GM19239 (cell line): ENCODE results near the gene KCNJ1.

ENCODE experiments used
- DNase-seq: peaks from one replicate; pipeline ENCODE4 v3.0.0; 2011; ENCODE audit warnings: low spot score; ENCODE audit not compliant: insufficient read length
- FAIRE-seq: peaks from 2 replicates; lab custom pipeline; 2011; peaks lifted over from hg19 to GRCh38; lab: Jason Lieb, UNC

The KCNJ1 gene

GRCh38 chr11:128884703-128885338 lies 17.7 kb upstream of the KCNJ1 start:
- DNase-seq (peak; percentile 36), FAIRE-seq (peak; percentile 78)

DNA sequence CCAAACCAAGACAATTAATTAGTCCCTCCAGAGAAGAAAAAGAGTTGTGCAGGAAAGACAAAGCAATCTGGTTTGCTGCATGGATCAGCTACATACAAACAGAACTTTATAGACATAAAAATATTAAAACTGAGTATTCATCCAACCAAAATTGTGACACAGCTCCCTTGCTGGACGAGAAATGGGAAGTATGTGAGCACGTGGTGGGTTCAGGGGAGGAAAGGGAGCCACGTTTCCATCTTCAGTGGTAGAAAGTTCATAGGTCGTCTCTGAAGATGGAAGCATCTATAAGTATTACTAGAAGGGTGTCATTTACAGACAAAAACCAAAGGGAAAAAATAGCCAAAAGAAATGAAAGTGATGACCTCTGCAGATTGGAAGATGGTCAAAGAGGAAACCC lies 17.0 kb upstream of the KCNJ1 start:
- DNase-seq: no peak
- FAIRE-seq: no peak

- no peak for DNase-seq
These were observed 15.4 kb upstream of the KCNJ1 start for GRCh38 chr11:128882451-128882850.

DNA sequence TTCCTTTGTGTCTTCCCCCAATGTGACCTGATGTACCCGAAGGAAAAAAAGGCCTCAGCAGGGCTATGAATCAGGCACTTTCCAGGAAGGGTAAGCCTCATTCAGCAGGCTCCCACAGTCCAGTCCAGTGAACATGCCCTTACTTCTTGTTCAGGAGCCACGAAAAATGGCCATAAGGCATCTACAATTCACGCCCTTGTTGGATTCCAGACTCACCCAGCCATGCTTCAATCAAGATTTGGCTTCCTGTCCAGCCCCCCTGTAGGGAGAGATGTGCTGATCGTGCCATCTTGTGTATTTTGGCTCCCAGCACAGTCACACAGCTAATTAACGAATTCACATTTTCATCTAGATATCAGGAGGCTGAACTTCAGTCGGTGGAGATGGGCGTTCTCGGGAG lies 14.1 kb upstream of the KCNJ1 start:
- FAIRE-seq (no peak), DNase-seq (no peak)

More at GRCh38 chr11:128882451-128882850, 15.4 kb upstream of the KCNJ1 start:
- no peak for FAIRE-seq

- DNase-seq: no peak
- FAIRE-seq: no peak
These were observed 12.7 kb upstream of the KCNJ1 start for GRCh38 chr11:128879817-128880216.

GRCh38 chr11:128878455-128878854 lies 11.4 kb upstream of the KCNJ1 start:
- FAIRE-seq (no peak), DNase-seq (no peak)

- no peak for DNase-seq
- no peak for FAIRE-seq
These were observed 10.6 kb upstream of the KCNJ1 start for GRCh38 chr11:128877726-128878125.

GRCh38 chr11:128876133-128876650 lies 9.1 kb upstream of the KCNJ1 start:
- DNase-seq (no peak), FAIRE-seq (no peak)

GRCh38 chr11:128874427-128874826 lies 7.3 kb upstream of the KCNJ1 start:
- FAIRE-seq (no peak), DNase-seq (no peak)

DNA sequence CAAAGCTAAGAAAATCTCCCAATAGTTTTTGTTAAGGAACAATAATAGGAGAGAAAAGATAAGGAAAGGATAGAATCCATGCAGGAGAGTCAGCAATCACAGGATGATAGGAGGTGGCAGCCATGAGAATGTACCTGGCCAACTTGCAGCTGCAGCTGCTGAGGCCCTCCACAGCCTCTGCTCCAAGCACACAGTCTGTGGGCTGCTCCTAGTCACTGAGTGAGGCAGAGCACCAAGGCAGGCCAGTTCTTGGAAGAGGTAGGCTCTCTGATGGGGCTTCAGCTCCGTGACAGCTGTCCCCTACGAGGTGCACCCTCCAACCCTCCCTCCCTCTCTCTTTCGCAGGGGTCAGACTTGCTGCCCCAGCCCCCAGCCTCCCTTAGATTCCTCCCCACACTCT lies 5.5 kb upstream of the KCNJ1 start:
- DNase-seq: no peak
- no peak for FAIRE-seq

DNA sequence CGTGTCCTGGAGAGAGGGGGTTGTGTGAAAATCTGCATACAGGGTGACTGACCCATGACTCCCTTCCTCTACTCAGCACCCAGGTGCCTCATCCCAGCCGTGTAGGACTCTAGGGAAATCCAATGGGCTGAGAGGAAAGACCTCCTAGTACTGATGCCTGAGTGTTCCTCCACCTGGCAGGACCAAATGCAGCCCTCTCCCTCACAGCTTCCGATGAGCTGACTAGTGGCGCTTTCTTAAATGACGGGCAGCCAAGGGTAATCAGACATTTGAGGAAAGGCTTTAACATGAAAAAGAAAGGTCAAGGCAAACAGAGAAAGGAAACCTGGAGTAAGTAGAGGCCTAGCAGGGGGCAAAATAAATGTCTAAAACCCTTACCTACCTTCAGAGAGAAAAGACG lies 5.0 kb upstream of the KCNJ1 start:
- FAIRE-seq (no peak), DNase-seq (no peak)

GRCh38 chr11:128871168-128871610 lies 4.1 kb upstream of the KCNJ1 start:
- FAIRE-seq (no peak), DNase-seq (no peak)

GRCh38 chr11:128868841-128869671 lies 2.0 kb upstream of the KCNJ1 start:
- no peak for DNase-seq
- FAIRE-seq: no peak

GRCh38 chr11:128865490-128865889 lies 1.6 kb downstream of the KCNJ1 start:
- FAIRE-seq (no peak), DNase-seq (no peak)

DNA sequence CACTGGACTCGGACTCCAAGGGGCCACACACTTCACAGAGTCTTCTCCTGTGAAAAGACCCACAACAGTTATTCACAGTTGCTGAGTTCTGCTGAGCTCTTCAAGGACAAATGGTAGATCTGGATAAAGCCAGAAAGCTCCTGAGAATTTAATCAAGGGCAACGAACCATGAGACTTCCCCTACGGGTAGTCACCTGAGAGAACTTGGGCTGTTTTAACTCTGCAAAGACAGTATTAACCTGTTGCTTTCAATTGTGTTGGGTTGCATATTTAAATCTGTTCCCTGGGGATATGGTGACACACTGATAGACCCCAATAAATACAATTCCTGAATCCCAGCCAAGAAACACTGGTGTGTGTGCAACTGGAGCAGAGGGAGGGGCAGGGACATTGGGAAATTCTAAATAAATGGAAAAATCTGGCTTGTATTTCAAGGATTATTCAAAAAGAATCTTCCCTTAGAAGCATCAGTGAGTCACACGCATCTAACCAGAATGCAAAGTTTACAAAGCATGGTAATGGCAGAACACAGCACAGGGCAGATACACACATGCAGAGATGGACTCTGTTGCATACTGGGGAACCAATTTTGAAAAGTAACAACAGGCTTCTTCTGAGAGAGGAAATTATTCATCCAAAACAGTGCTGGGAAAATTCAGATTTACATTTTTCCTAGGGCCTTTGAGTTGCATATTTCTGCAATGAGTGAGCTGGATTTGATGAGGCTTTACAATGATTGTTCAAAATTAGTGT lies 4.0 kb downstream of the KCNJ1 start:
- DNase-seq (no peak), FAIRE-seq (no peak)

- FAIRE-seq: no peak
- DNase-seq: no peak
These were observed 4.7 kb downstream of the KCNJ1 start for GRCh38 chr11:128862406-128862805.

GRCh38 chr11:128860571-128861361 lies 6.3 kb downstream of the KCNJ1 start:
- FAIRE-seq (no peak), DNase-seq (no peak)

DNA sequence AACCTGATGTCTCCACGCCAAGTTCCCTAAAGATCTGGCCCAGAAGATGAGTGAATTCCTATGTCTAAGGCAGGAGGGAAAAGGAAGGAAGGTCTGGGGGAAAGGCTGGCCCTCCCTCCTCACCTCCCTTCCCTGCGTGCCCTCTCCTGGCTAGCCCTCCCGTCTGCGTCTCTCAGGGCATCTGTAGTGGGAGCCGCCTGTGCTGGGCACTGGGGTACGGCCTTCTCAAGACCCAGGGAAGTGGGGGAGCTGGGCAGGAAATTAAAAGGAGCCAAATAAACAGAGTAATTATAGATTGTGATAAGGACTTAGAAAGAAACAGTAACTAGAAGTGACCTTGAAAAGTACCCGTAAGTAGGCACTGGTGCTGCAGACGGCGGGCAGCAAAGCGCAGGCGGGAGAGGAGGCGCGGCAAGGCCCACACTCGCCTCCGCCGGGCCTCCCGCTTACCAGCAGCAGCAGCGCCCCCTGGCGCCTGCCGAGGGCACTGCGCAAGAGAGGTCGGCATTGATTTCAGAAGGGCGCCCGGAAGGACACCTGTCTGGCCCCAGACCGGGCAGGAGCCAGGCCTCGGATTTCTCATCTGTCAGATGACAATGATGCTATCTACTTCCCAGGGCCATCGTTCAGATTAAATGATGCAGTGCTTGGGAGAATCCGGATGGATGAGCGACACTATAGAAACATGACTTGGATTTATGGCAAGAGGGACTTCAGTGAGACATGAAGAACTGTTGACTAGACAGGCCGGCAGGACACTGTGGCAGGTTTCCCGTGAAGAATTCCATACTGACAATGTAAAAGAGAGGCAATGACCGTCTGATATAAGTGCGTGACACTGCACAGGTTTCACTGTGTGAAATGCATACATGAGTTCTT lies 7.3 kb downstream of the KCNJ1 start:
- FAIRE-seq (peak; percentile 72), DNase-seq (peak; percentile 69)

- DNase-seq (no peak), FAIRE-seq (no peak)
These were observed 9.8 kb downstream of the KCNJ1 start for GRCh38 chr11:128857341-128857740.
